IMR-90 (cell line): Measurements from ENCODE around the gene ANO9. TPM values are rescaled to one million over a fixed set of nuclear protein-coding genes. Genes with fewer than 3 reads are reported as not detected.

Experiments used
- ATAC-seq: fragments of 200-7000 bp; cut with Tn5 transposase; 2 replicates; pipeline ENCODE4 v1.9.1; 2020; ENCODE audit warnings: low read depth, mild to moderate bottlenecking, moderate library complexity
- BruUV-seq: library from RNA; stranded (reverse); fragments of 400-500 nt; replicated peaks from 2 replicates; lab custom pipeline; 2021; lab: Mats Ljungman, UMichigan
- CTCF ChIA-PET: fragments of 300-600 bp; formaldehyde crosslinking; extraction: SDS; loops from one replicate; lab custom pipeline; 2021; ENCODE audit warnings: antibody characterized with exemption; lab: Yijun Ruan, JAX
- POLR2A ChIA-PET: fragments of 300-600 bp; sonication (Branson Sonifier 250); formaldehyde crosslinking; loops from one replicate; lab custom pipeline; 2022; ENCODE audit warnings: antibody characterized with exemption; ENCODE audit not compliant: unreplicated experiment; lab: Charles Lee
- DNase-seq: peaks from one replicate; pipeline ENCODE4 v3.0.0; 2013
- H2AFZ ChIP-seq: replicated peaks from 2 replicates; pipeline ENCODE3; 2013; ENCODE audit warnings: low read length, mild to moderate bottlenecking; ENCODE audit not compliant: poor library complexity
- H2AK5ac ChIP-seq: 2 replicates; pipeline ENCODE4 v1.6.1; 2013; ENCODE audit warnings: low read depth, low read length, inconsistent platforms
- H2AK9ac ChIP-seq: replicated peaks from 2 replicates; pipeline ENCODE3; 2013; ENCODE audit warnings: mild to moderate bottlenecking, low read depth, low read length, moderate library complexity; ENCODE audit not compliant: poor library complexity
- H2BK120ac ChIP-seq: 2 replicates; pipeline ENCODE4 v1.6.1; 2013; ENCODE audit warnings: low read depth, low read length, inconsistent platforms
- H2BK15ac ChIP-seq: 3 replicates; pipeline ENCODE4 v1.6.1; 2013; ENCODE audit warnings: low read depth, low read length, inconsistent platforms
- H2BK20ac ChIP-seq: 2 replicates; pipeline ENCODE4 v1.6.1; 2013; ENCODE audit warnings: low read depth, mild to moderate bottlenecking, inconsistent platforms, low read length, moderate library complexity
- H2BK5ac ChIP-seq: 2 replicates; pipeline ENCODE4 v1.6.1; 2013; ENCODE audit warnings: mild to moderate bottlenecking, low read depth, low read length, inconsistent platforms; ENCODE audit not compliant: poor library complexity, severe bottlenecking
- H3K14ac ChIP-seq: replicated peaks from 2 replicates; pipeline ENCODE4 v1.6.1; 2013; ENCODE audit warnings: low read depth, low read length, inconsistent platforms
- H3K18ac ChIP-seq: 2 replicates; pipeline ENCODE4 v1.6.1; 2013; ENCODE audit warnings: low read depth, low read length, control low read depth
- H3K23ac ChIP-seq: 2 replicates; pipeline ENCODE4 v1.6.1; 2013; ENCODE audit warnings: low read depth, low read length, inconsistent platforms
- H3K27ac ChIP-seq: 2 replicates; pipeline ENCODE4 v1.5.1; 2013; ENCODE audit warnings: mild to moderate bottlenecking, control low read depth, low read length; ENCODE audit not compliant: insufficient read depth
- H3K27me3 ChIP-seq: 2 replicates; pipeline ENCODE4 v1.6.1; 2013; ENCODE audit warnings: low read length; ENCODE audit not compliant: control insufficient read depth, insufficient read depth
- H3K36me3 ChIP-seq: 2 replicates; pipeline ENCODE4 v1.6.1; 2013; ENCODE audit warnings: low read length, mixed read lengths; ENCODE audit not compliant: control insufficient read depth, insufficient read depth
- H3K4ac ChIP-seq: 2 replicates; pipeline ENCODE4 v1.6.1; 2013; ENCODE audit warnings: low read depth, low read length, inconsistent platforms
- H3K4me1 ChIP-seq: 2 replicates; pipeline ENCODE4 v1.6.1; 2013; ENCODE audit warnings: low read length, mixed read lengths; ENCODE audit not compliant: control insufficient read depth, insufficient read depth
- H3K4me2 ChIP-seq: 2 replicates; pipeline ENCODE4 v1.6.1; 2013; ENCODE audit warnings: low read depth, mild to moderate bottlenecking, control low read depth, low read length, moderate library complexity
- H3K4me3 ChIP-seq: 2 replicates; pipeline ENCODE4 v1.5.1; 2013; ENCODE audit warnings: low read depth, mild to moderate bottlenecking, control low read depth, low read length, moderate library complexity; ENCODE audit not compliant: insufficient read depth
- H3K56ac ChIP-seq: 2 replicates; pipeline ENCODE4 v1.6.1; 2013; ENCODE audit warnings: low read length, inconsistent platforms; ENCODE audit not compliant: insufficient read depth; ENCODE audit errors: extremely low read depth
- H3K79me1 ChIP-seq, 2 experiments: 2 replicates each; pipeline ENCODE4 v1.6.1; 2013; ENCODE audit warnings: low read length in 2 of 2, inconsistent platforms in 1 of 2, low read depth in 1 of 2
- H3K9ac ChIP-seq: 2 replicates; pipeline ENCODE4 v1.6.1; 2013; ENCODE audit warnings: low read depth, low read length, control low read depth
- H3K9me1 ChIP-seq: 2 replicates; pipeline ENCODE4 v1.6.1; 2013; ENCODE audit warnings: low read length, inconsistent platforms; ENCODE audit not compliant: insufficient read depth
- H3K9me3 ChIP-seq: 2 replicates; pipeline ENCODE4 v1.6.1; 2013; ENCODE audit warnings: low read length; ENCODE audit not compliant: control insufficient read depth, insufficient read depth
- H4K20me1 ChIP-seq: 2 replicates; pipeline ENCODE4 v1.6.1; 2013; ENCODE audit warnings: low read length, inconsistent platforms; ENCODE audit not compliant: insufficient read depth
- H4K5ac ChIP-seq: 2 replicates; pipeline ENCODE4 v1.6.1; 2013; ENCODE audit warnings: mild to moderate bottlenecking, low read depth, low read length, control low read depth
- H4K8ac ChIP-seq, 2 experiments: 2 replicates each; pipeline ENCODE4 v1.6.1; 2013; ENCODE audit warnings: low read depth in 2 of 2, low read length in 2 of 2, control low read depth in 1 of 2, inconsistent platforms in 1 of 2
- H4K91ac ChIP-seq: 2 replicates; pipeline ENCODE4 v1.6.1; 2013; ENCODE audit warnings: low read depth, low read length, inconsistent platforms; ENCODE audit not compliant: insufficient read depth
- BHLHE40 ChIP-seq: fragments of 150-350 bp; IDR thresholded peaks from 2 replicates; pipeline ENCODE4 v1.6.1; 2016; ENCODE audit warnings: mild to moderate bottlenecking, low read depth, low read length
- MAFK ChIP-seq: IDR thresholded peaks from 2 replicates; pipeline ENCODE4 v1.6.1; 2012; ENCODE audit warnings: low read depth, low read length, improper control_type of control experiment
- MAZ ChIP-seq: IDR thresholded peaks from 2 replicates; pipeline ENCODE4 v1.6.1; 2012; ENCODE audit warnings: low read depth, mild to moderate bottlenecking, low read length, improper control_type of control experiment, moderate library complexity, borderline replicate concordance
- MXI1 ChIP-seq: IDR thresholded peaks from 2 replicates; pipeline ENCODE4 v1.6.1; 2012; ENCODE audit warnings: low read depth, mild to moderate bottlenecking, low read length, moderate library complexity, borderline replicate concordance
- NFE2L2 ChIP-seq: fragments of 150-350 bp; IDR thresholded peaks from 2 replicates; pipeline ENCODE4 v1.6.1; 2016; ENCODE audit warnings: low read depth, mild to moderate bottlenecking, low read length
- POLR2A ChIP-seq: IDR thresholded peaks from 2 replicates; pipeline ENCODE4 v1.6.1; 2012; ENCODE audit warnings: mild to moderate bottlenecking, low read depth, low read length
- WGBS, 2 experiments: methylation state at CpG; one replicate each; pipeline versions ENCODE4 v1.1.5 to v1.1.7; 2013; ENCODE audit warnings: missing lambda C conversion rate in 2 of 2; ENCODE audit not compliant: insufficient read length in 1 of 2; ENCODE audit errors: extremely low coverage in 2 of 2; 5-methylcytosine and 5-hydroxymethylcytosine counted together
- dilution Hi-C: fragments of 300-500 bp; cut with HindIII; formaldehyde crosslinking; loops from one replicate; pipeline ENCODE4 v1.14.3; 2018; ENCODE audit warnings: low sequenced_read_pairs; ENCODE audit not compliant: unreplicated experiment
- in situ Hi-C: fragments of 300-500 bp; cut with MboI; formaldehyde crosslinking; loops from 3 replicates; pipeline ENCODE4 v1.14.3; 2019; ENCODE audit warnings: low sequenced_read_pairs, inconsistent platforms, mixed read lengths
- intact Hi-C: fragments of 100-400 bp; cut with micrococcal nuclease; formaldehyde crosslinking; loops from 2 replicates; pipeline ENCODE4 v1.10.0; 2022
- polyA plus RNA-seq, 3 experiments: library from polyadenylated mRNA; depleted of rRNA; stranded (reverse); fragments of >200 nt; gene quantifications; 2 replicates each; pipeline ENCODE4 v1.2.3, GENCODE V29; 2012; ENCODE audit warnings: low replicate concordance in 1 of 3
- total RNA-seq: library from RNA; depleted of rRNA; stranded (reverse); fragments of >200 nt; gene quantifications from 2 replicates; pipeline ENCODE4 v1.2.3, GENCODE V29; 2012
- TF ChIP-seq, protein P1 (sequence below): fragments of 150-350 bp; IDR thresholded peaks from 2 replicates; pipeline ENCODE4 v1.6.1; 2017; ENCODE audit warnings: mild to moderate bottlenecking, antibody characterized with exemption, low read length, low read depth
- TF ChIP-seq, protein P2 (sequence below): conservative IDR thresholded peaks from 2 replicates; pipeline ENCODE4 v1.5.1; 2012; ENCODE audit warnings: mild to moderate bottlenecking, low read depth, low read length, improper control_type of control experiment

ANO9 gene
- total and polyA plus RNA-seq, 2 of the 4 experiments (the other 2 are of a cell fraction): not detected

DNA sequence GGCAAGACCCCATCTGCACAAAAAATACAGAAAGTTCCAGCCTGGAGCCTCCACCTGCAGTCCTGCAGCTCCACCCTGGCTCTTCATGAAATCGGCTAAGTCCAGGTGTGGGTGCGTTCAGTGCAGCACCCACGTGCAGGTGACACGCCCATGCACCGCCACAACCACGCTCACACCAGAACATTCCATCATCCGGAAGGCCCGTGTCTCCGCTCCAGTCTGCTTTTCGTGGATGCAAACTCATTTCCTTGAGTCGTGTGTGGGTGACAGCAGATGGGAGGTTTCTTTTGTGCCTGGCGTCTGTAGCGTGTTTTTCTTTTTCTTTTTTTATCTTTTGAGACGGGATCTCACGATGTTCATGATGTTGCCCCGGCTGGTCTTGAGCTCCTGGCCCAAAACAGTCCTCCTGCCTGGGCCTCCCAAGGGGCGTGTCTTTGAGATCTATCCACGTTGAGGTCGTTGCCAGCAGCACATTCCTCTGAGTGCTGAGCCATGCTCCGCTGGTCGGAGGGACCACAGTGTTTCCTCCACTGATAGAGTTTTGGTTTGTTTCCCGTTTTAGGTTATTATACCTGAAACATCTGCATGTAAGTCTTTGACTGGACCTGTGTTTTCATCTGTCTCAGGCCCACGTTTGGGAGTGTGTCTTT is 15.4 kb upstream of the ANO9 start:
- H3K23ac ChIP-seq: no peak overlapping the region
- no peaks in the 10 kb centered on the region for H3K4me1 ChIP-seq
- in situ Hi-C loops: loop anchor here (10.0 kb wide), 1 partner anchor 152 kb away; the partner anchor contains the start of gene IFITM2
- H2AK9ac ChIP-seq: peak overlapping the region; percentile 24
- no peak overlapping the region for H2AK5ac ChIP-seq
- CTCF ChIA-PET: no interaction called here
- no peaks in the 10 kb centered on the region for H3K9me3 ChIP-seq
- peaks cover 33% of the 10 kb centered on the region for H4K20me1 ChIP-seq
- no peak overlapping the region for H3K18ac ChIP-seq
- POLR2A ChIA-PET: no interaction called here
- H3K4me3 ChIP-seq: no peak overlapping the region
- WGBS, 2 experiments: 88% methylated on average over 13 of the region's 23 CpGs; no CpG with 5 or more reads in 1 of the 2 experiments
- peaks cover 15 to 81% of the 10 kb centered on the region in 2 experiments; a peak in 3 of 4 replicates for H3K79me1 ChIP-seq
- no peak overlapping the region for H2BK120ac ChIP-seq
- H4K91ac ChIP-seq: no peak overlapping the region
- H4K5ac ChIP-seq: no peak overlapping the region
- H3K9me1 ChIP-seq: 0 out of 2 replicates have a peak, but pooled peaks cover 7% of the 10 kb centered on the region
- intact Hi-C loops: no loop called here
- H3K27me3 ChIP-seq: no peaks in the 10 kb centered on the region
- H3K4me2 ChIP-seq: no peak overlapping the region
- ATAC-seq (no peak), DNase-seq (no peak)
- H2BK5ac ChIP-seq: no peak overlapping the region
- H3K9ac ChIP-seq: no peak overlapping the region
- no peak overlapping the region for H3K14ac ChIP-seq
- H4K8ac ChIP-seq: no peak overlapping the region
- H3K27ac ChIP-seq: no peak overlapping the region
- no peak overlapping the region for H3K4ac ChIP-seq
- H2AFZ ChIP-seq: no peak overlapping the region
- H3K36me3 ChIP-seq: peaks cover 43% of the 10 kb centered on the region
- no peak overlapping the region for H2BK20ac ChIP-seq
- TF ChIP-seq, protein P1, sequence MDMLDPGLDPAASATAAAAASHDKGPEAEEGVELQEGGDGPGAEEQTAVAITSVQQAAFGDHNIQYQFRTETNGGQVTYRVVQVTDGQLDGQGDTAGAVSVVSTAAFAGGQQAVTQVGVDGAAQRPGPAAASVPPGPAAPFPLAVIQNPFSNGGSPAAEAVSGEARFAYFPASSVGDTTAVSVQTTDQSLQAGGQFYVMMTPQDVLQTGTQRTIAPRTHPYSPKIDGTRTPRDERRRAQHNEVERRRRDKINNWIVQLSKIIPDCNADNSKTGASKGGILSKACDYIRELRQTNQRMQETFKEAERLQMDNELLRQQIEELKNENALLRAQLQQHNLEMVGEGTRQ: no peak
- TF ChIP-seq MXI1: no peak
- TF ChIP-seq, protein P2, sequence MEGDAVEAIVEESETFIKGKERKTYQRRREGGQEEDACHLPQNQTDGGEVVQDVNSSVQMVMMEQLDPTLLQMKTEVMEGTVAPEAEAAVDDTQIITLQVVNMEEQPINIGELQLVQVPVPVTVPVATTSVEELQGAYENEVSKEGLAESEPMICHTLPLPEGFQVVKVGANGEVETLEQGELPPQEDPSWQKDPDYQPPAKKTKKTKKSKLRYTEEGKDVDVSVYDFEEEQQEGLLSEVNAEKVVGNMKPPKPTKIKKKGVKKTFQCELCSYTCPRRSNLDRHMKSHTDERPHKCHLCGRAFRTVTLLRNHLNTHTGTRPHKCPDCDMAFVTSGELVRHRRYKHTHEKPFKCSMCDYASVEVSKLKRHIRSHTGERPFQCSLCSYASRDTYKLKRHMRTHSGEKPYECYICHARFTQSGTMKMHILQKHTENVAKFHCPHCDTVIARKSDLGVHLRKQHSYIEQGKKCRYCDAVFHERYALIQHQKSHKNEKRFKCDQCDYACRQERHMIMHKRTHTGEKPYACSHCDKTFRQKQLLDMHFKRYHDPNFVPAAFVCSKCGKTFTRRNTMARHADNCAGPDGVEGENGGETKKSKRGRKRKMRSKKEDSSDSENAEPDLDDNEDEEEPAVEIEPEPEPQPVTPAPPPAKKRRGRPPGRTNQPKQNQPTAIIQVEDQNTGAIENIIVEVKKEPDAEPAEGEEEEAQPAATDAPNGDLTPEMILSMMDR: no peak
- TF ChIP-seq MAFK: no peak
- no peak for TF ChIP-seq BHLHE40
- no peak for TF ChIP-seq NFE2L2
- no peak for TF ChIP-seq POLR2A
- TF ChIP-seq MAZ: no peak
- no peak overlapping the region for H3K56ac ChIP-seq
- H2BK15ac ChIP-seq: no peak overlapping the region
- no TSS peak for BruUV-seq
- dilution Hi-C loops: no loop called here
